A673 (cell line): ENCODE data around the gene MYF5.

Experiments used
- EZH2 ChIP-seq: fragments of 200-600 bp; sonication (generic); IDR thresholded peaks from 2 replicates; pipeline ENCODE4 v1.6.1; 2017; ENCODE audit warnings: borderline replicate concordance, low read depth, mild to moderate bottlenecking, mixed read lengths, antibody characterized with exemption, low read length; ENCODE audit not compliant: poor library complexity, severe bottlenecking
- TF ChIP-seq, protein P1 (sequence below): fragments of 300-800, 200-600 bp; sonication (generic); conservative IDR thresholded peaks from 2 replicates; pipeline ENCODE4 v1.5.1; 2017; ENCODE audit warnings: low read depth, mild to moderate bottlenecking, antibody characterized with exemption, low read length, moderate library complexity, mixed read lengths

DNA sequence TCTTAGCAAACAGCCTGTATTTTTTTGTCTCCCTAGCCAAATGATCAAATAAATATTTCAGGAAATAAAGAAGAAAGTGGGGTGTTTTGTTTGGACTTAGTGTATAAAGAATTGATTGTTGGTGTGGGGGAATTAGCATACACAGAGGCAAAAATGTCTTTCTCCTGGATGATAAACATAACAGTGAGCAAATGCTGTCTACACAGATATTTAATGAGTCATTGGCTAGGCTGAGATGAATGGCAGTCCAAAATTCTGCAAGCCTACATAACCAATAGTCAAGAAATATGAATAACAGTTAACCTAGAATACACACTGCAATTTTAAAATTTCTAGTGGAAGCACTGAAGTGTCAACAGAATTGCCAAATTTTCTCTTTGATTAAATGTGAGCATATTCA is 35.8 kb downstream of the MYF5 start:
- TF ChIP-seq, protein P1, sequence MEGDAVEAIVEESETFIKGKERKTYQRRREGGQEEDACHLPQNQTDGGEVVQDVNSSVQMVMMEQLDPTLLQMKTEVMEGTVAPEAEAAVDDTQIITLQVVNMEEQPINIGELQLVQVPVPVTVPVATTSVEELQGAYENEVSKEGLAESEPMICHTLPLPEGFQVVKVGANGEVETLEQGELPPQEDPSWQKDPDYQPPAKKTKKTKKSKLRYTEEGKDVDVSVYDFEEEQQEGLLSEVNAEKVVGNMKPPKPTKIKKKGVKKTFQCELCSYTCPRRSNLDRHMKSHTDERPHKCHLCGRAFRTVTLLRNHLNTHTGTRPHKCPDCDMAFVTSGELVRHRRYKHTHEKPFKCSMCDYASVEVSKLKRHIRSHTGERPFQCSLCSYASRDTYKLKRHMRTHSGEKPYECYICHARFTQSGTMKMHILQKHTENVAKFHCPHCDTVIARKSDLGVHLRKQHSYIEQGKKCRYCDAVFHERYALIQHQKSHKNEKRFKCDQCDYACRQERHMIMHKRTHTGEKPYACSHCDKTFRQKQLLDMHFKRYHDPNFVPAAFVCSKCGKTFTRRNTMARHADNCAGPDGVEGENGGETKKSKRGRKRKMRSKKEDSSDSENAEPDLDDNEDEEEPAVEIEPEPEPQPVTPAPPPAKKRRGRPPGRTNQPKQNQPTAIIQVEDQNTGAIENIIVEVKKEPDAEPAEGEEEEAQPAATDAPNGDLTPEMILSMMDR: no peak
- TF ChIP-seq EZH2: no peak
